HepG2 (cell line): ENCODE results near the gene ACP1.

Source experiments
- CEBPB ChIP-seq: IDR thresholded peaks from 2 replicates; pipeline ENCODE4 v1.6.1; 2011; ENCODE audit warnings: low read depth, low read length, improper control_type of control experiment, borderline replicate concordance
- EP300 ChIP-seq, 3 experiments: sonication (generic) in 1 of 3; formaldehyde crosslinking in 1 of 3; IDR thresholded peaks; 2 replicates each; pipeline versions ENCODE4 v1.5.1 to v1.6.1; 2011 to 2020; ENCODE audit warnings: low read depth in 2 of 3, low read length in 2 of 3, borderline replicate concordance in 1 of 3, improper control_type of control experiment in 1 of 3, mild to moderate bottlenecking in 1 of 3, missing genetic modification reagents in 1 of 3, moderate library complexity in 1 of 3
- FOXA3 ChIP-seq: IDR thresholded peaks from 2 replicates; pipeline ENCODE4 v1.6.1; 2016; ENCODE audit warnings: missing genetic modification reagents, missing compliant biosample characterization
- HDAC1 ChIP-seq: sonication (generic); formaldehyde crosslinking; IDR thresholded peaks from 2 replicates; pipeline ENCODE4 v1.5.1; 2020; ENCODE audit warnings: mild to moderate bottlenecking, missing genetic modification reagents
- HDAC6 ChIP-seq: fragments of 200-600 bp; sonication (generic); IDR thresholded peaks from 2 replicates; pipeline ENCODE4 v1.7.0; 2017; ENCODE audit warnings: mild to moderate bottlenecking, antibody characterized with exemption, low read length, low read depth
- JUND ChIP-seq: sonication (generic); formaldehyde crosslinking; IDR thresholded peaks from 2 replicates; pipeline ENCODE4 v1.8.0; 2022; ENCODE audit warnings: mild to moderate bottlenecking, missing genetic modification reagents
- NCOA5 ChIP-seq: sonication (generic); formaldehyde crosslinking; IDR thresholded peaks from 2 replicates; pipeline ENCODE4 v1.4.0; 2020; ENCODE audit warnings: missing genetic modification reagents
- NR2F6 ChIP-seq, 2 experiments: IDR thresholded peaks; 2 replicates each; pipeline ENCODE4 v1.6.1; 2016; ENCODE audit warnings: antibody characterized with exemption in 1 of 2, mild to moderate bottlenecking in 1 of 2
- RAD21 ChIP-seq: fragments of 450-650 bp; formaldehyde crosslinking; IDR thresholded peaks from 2 replicates; pipeline ENCODE4 v1.5.0; 2020; ENCODE audit warnings: mild to moderate bottlenecking
- SNAI1 ChIP-seq: sonication (generic); formaldehyde crosslinking; IDR thresholded peaks from 2 replicates; pipeline ENCODE4 v1.5.0; 2020; ENCODE audit warnings: mild to moderate bottlenecking, missing genetic modification reagents, borderline replicate concordance
- TCF12 ChIP-seq, 2 experiments: fragments of 450-650 bp in 1 of 2; sonication (generic) in 1 of 2; formaldehyde crosslinking in 1 of 2; IDR thresholded peaks; 2 replicates each; pipeline versions ENCODE4 v1.6.1 to v1.8.0; 2017 to 2022; ENCODE audit warnings: antibody characterized with exemption in 1 of 2, mild to moderate bottlenecking in 1 of 2, missing genetic modification reagents in 1 of 2, moderate library complexity in 1 of 2
- ZBTB26 ChIP-seq: IDR thresholded peaks from 2 replicates; pipeline ENCODE4 v1.6.1; 2016; ENCODE audit warnings: missing compliant biosample characterization, missing genetic modification reagents, borderline replicate concordance
- ZNF496 ChIP-seq: sonication (generic); formaldehyde crosslinking; IDR thresholded peaks from 2 replicates; pipeline ENCODE4 v1.8.1; 2023; ENCODE audit warnings: mild to moderate bottlenecking, moderate library complexity, missing genetic modification reagents; ENCODE audit not compliant: insufficient replicate concordance
- TF ChIP-seq, protein P1 (sequence below): sonication (generic); formaldehyde crosslinking; IDR thresholded peaks from 2 replicates; pipeline ENCODE4 v1.4.0; 2020; ENCODE audit warnings: missing genetic modification reagents

- TF ChIP-seq SNAI1 (CRISPR knock-in tag) = no peak
- no peak for TF ChIP-seq JUND (CRISPR knock-in tag)
- TF ChIP-seq NR2F6 (IDR thresholded peaks at IDR 0.05) = no peak
- no peak for TF ChIP-seq NR2F6 (CRISPR knock-in tag; IDR thresholded peaks at IDR 0.05)
- TF ChIP-seq HDAC1 (CRISPR knock-in tag) = no peak
- TF ChIP-seq EP300 (IDR thresholded peaks at IDR 0.05; ENCODE audit: low read depth in 2 of 2, low read length in 2 of 2) = no peak
- no peak for TF ChIP-seq EP300 (CRISPR knock-in tag; IDR thresholded peaks at IDR 0.05; ENCODE audit: borderline replicate concordance)
- TF ChIP-seq FOXA3 (CRISPR knock-in tag) = no peak
- TF ChIP-seq NCOA5 = no peak
- TF ChIP-seq ZNF496 (CRISPR knock-in tag) = no peak
- TF ChIP-seq CEBPB = no peak
- TF ChIP-seq RAD21 (CRISPR knock-in tag) = no peak
- no peak for TF ChIP-seq HDAC6
- no peak for TF ChIP-seq ZBTB26
- TF ChIP-seq, protein P1, sequence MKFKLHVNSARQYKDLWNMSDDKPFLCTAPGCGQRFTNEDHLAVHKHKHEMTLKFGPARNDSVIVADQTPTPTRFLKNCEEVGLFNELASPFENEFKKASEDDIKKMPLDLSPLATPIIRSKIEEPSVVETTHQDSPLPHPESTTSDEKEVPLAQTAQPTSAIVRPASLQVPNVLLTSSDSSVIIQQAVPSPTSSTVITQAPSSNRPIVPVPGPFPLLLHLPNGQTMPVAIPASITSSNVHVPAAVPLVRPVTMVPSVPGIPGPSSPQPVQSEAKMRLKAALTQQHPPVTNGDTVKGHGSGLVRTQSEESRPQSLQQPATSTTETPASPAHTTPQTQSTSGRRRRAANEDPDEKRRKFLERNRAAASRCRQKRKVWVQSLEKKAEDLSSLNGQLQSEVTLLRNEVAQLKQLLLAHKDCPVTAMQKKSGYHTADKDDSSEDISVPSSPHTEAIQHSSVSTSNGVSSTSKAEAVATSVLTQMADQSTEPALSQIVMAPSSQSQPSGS (CRISPR knock-in tag) = no peak
- TF ChIP-seq TCF12 (IDR thresholded peaks at IDR 0.05) = no peak
- no peak for TF ChIP-seq TCF12 (CRISPR knock-in tag; IDR thresholded peaks at IDR 0.05)
Observed at GRCh38 chr2:271917-272316, 7.2 kb downstream of the ACP1 start.
